ENCODE measurements around the gene SET. TPM values are rescaled to one million over a fixed set of nuclear protein-coding genes. Genes with fewer than 3 reads are reported as not detected.

The SET gene
- total RNA-seq, 1 experiment from 2014 or later = 1,129 TPM

DNA sequence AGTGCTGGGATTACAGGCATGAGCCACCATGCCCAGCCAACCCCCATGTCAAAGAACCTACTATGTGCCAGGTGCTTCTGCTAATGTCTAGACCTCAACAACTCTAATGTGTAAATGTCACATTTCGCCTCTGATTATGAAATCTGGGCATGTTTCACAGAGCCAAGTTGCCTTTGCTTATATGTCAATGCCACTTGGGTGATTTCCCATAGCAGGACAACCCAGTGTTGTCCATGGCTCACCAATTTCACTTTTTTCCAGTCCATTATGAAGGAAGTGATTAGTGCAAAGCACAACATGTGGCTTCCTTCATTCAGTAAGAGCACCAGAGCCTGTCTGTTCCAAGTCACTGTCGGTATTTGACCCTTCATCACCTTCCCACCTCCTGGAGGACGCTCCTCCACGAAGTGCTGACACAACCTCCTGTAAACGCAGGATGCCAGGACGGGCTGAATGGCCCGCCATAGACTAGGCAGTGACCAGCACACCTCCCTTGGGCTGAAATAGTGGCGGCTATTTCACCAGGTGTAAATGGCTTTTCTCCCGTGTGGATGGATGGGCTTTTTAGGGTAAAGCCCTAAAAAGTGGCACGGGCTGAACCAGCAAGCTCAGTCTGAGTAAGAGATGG is 12.3 kb downstream of the SET start (continued):
- TF ChIP-seq GRHL2 (CRISPR knock-in tag; IDR thresholded peaks at IDR 0.05; ENCODE audit: insufficient replicate concordance, severe bottlenecking) (no peak), ZNF671 (CRISPR knock-in tag; IDR thresholded peaks at IDR 0.05) (no peak), PRRX2 (CRISPR knock-in tag; IDR thresholded peaks at IDR 0.05) (no peak), ZNF423 (CRISPR knock-in tag; IDR thresholded peaks at IDR 0.05) (no peak), CREB1 (CRISPR knock-in tag; IDR thresholded peaks at IDR 0.05) (no peak), ZNF121 (CRISPR knock-in tag; IDR thresholded peaks at IDR 0.05) (no peak)
- TF ChIP-seq, protein P1, sequence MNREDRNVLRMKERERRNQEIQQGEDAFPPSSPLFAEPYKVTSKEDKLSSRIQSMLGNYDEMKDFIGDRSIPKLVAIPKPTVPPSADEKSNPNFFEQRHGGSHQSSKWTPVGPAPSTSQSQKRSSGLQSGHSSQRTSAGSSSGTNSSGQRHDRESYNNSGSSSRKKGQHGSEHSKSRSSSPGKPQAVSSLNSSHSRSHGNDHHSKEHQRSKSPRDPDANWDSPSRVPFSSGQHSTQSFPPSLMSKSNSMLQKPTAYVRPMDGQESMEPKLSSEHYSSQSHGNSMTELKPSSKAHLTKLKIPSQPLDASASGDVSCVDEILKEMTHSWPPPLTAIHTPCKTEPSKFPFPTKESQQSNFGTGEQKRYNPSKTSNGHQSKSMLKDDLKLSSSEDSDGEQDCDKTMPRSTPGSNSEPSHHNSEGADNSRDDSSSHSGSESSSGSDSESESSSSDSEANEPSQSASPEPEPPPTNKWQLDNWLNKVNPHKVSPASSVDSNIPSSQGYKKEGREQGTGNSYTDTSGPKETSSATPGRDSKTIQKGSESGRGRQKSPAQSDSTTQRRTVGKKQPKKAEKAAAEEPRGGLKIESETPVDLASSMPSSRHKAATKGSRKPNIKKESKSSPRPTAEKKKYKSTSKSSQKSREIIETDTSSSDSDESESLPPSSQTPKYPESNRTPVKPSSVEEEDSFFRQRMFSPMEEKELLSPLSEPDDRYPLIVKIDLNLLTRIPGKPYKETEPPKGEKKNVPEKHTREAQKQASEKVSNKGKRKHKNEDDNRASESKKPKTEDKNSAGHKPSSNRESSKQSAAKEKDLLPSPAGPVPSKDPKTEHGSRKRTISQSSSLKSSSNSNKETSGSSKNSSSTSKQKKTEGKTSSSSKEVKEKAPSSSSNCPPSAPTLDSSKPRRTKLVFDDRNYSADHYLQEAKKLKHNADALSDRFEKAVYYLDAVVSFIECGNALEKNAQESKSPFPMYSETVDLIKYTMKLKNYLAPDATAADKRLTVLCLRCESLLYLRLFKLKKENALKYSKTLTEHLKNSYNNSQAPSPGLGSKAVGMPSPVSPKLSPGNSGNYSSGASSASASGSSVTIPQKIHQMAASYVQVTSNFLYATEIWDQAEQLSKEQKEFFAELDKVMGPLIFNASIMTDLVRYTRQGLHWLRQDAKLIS (CRISPR knock-in tag; IDR thresholded peaks at IDR 0.05; ENCODE audit: borderline replicate concordance) = no peak
- TF ChIP-seq, protein P2, sequence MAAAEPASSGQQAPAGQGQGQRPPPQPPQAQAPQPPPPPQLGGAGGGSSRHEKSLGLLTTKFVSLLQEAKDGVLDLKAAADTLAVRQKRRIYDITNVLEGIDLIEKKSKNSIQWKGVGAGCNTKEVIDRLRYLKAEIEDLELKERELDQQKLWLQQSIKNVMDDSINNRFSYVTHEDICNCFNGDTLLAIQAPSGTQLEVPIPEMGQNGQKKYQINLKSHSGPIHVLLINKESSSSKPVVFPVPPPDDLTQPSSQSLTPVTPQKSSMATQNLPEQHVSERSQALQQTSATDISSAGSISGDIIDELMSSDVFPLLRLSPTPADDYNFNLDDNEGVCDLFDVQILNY (CRISPR knock-in tag; IDR thresholded peaks at IDR 0.05) = no peak

- H3K27me3 Mint-ChIP-seq (ENCODE audit: low read depth) = no peaks in the 10 kb centered on the region
- no peaks in the 10 kb centered on the region for H3K36me3 Mint-ChIP-seq
- H3K27ac Mint-ChIP-seq = peak within 1 kb of the TSS; percentile 89
- DNase-seq (ENCODE audit: low spot score) (peak; percentile 97), ATAC-seq (peak; percentile 81)
- CTCF ChIA-PET = interaction anchor here (0.5 to 1.6 kb wide), 36 partner anchors 8 to 331 kb away, joined by 3 to 23 read pairs (median 4); partner anchors contain the start of genes CERCAM, ENDOG, SET and SPOUT1
- H3K4me1 Mint-ChIP-seq = peaks cover 4% of the 10 kb centered on the region; the same call in 1 of the 2 replicates
- POLR2A ChIA-PET = interaction anchor here (0.6 to 1.6 kb wide), 5 partner anchors 15 to 116 kb away, joined by 3 to 7 read pairs (median 4); partner anchors contain the start of genes ENDOG and ZDHHC12
- H3K9me3 Mint-ChIP-seq = no peaks in the 10 kb centered on the region
- peak within 1 kb of the TSS; percentile 83 for H3K4me3 Mint-ChIP-seq
- TF ChIP-seq, protein P3, sequence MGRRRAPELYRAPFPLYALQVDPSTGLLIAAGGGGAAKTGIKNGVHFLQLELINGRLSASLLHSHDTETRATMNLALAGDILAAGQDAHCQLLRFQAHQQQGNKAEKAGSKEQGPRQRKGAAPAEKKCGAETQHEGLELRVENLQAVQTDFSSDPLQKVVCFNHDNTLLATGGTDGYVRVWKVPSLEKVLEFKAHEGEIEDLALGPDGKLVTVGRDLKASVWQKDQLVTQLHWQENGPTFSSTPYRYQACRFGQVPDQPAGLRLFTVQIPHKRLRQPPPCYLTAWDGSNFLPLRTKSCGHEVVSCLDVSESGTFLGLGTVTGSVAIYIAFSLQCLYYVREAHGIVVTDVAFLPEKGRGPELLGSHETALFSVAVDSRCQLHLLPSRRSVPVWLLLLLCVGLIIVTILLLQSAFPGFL (CRISPR knock-in tag; IDR thresholded peaks at IDR 0.05; ENCODE audit: borderline replicate concordance) = no peak
- TF ChIP-seq FOXK1 (CRISPR knock-in tag; IDR thresholded peaks at IDR 0.05) = 0 out of 2 replicates have a peak, but pooled peaks have one; percentile 64
- 0 out of 2 replicates have a peak, but pooled peaks have one; percentile 11 for TF ChIP-seq FOXP1 (CRISPR knock-in tag; IDR thresholded peaks at IDR 0.05; ENCODE audit: borderline replicate concordance)
- no peak for TF ChIP-seq ZNF219 (CRISPR knock-in tag; IDR thresholded peaks at IDR 0.05; ENCODE audit: borderline replicate concordance)
- TF ChIP-seq ETV6 (CRISPR knock-in tag; IDR thresholded peaks at IDR 0.05) = peak; percentile 73; the same call in 1 of the 2 replicates
- TF ChIP-seq, protein P4, sequence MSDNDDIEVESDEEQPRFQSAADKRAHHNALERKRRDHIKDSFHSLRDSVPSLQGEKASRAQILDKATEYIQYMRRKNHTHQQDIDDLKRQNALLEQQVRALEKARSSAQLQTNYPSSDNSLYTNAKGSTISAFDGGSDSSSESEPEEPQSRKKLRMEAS (CRISPR knock-in tag; IDR thresholded peaks at IDR 0.05) = peak; percentile 38; the same call in 1 of the 2 replicates
- TF ChIP-seq RELA (CRISPR knock-in tag; IDR thresholded peaks at IDR 0.05; ENCODE audit: borderline replicate concordance) = no peak
- 0 out of 2 replicates have a peak, but pooled peaks have one; percentile 45 for TF ChIP-seq ZNF416 (CRISPR knock-in tag; IDR thresholded peaks at IDR 0.05)
- no peak for TF ChIP-seq ZNF671 (CRISPR knock-in tag; IDR thresholded peaks at IDR 0.05)
- TF ChIP-seq TCF7 (CRISPR knock-in tag; IDR thresholded peaks at IDR 0.05; ENCODE audit: low read depth) = no peak
- TF ChIP-seq ZNF121 (CRISPR knock-in tag; IDR thresholded peaks at IDR 0.05) = 0 out of 2 replicates have a peak, but pooled peaks have one; percentile 18
- TF ChIP-seq JUN (CRISPR knock-in tag; IDR thresholded peaks at IDR 0.05) = 0 out of 2 replicates have a peak, but pooled peaks have one; percentile 27
- no peak for TF ChIP-seq NFE2L1 (CRISPR knock-in tag; IDR thresholded peaks at IDR 0.05)
- TF ChIP-seq, protein P5, sequence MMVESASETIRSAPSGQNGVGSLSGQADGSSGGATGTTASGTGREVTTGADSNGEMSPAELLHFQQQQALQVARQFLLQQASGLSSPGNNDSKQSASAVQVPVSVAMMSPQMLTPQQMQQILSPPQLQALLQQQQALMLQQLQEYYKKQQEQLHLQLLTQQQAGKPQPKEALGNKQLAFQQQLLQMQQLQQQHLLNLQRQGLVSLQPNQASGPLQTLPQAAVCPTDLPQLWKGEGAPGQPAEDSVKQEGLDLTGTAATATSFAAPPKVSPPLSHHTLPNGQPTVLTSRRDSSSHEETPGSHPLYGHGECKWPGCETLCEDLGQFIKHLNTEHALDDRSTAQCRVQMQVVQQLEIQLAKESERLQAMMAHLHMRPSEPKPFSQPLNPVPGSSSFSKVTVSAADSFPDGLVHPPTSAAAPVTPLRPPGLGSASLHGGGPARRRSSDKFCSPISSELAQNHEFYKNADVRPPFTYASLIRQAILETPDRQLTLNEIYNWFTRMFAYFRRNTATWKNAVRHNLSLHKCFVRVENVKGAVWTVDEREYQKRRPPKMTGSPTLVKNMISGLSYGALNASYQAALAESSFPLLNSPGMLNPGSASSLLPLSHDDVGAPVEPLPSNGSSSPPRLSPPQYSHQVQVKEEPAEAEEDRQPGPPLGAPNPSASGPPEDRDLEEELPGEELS (CRISPR knock-in tag; IDR thresholded peaks at IDR 0.05) = peak; percentile 83; the same call in 1 of the 2 replicates
- TF ChIP-seq, protein P6, sequence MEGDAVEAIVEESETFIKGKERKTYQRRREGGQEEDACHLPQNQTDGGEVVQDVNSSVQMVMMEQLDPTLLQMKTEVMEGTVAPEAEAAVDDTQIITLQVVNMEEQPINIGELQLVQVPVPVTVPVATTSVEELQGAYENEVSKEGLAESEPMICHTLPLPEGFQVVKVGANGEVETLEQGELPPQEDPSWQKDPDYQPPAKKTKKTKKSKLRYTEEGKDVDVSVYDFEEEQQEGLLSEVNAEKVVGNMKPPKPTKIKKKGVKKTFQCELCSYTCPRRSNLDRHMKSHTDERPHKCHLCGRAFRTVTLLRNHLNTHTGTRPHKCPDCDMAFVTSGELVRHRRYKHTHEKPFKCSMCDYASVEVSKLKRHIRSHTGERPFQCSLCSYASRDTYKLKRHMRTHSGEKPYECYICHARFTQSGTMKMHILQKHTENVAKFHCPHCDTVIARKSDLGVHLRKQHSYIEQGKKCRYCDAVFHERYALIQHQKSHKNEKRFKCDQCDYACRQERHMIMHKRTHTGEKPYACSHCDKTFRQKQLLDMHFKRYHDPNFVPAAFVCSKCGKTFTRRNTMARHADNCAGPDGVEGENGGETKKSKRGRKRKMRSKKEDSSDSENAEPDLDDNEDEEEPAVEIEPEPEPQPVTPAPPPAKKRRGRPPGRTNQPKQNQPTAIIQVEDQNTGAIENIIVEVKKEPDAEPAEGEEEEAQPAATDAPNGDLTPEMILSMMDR (IDR thresholded peaks at IDR 0.05) = peak; percentile 96
- TF ChIP-seq SP1 (CRISPR knock-in tag; conservative IDR thresholded peaks at IDR 0.05) = 0 out of 2 replicates have a peak, but pooled peaks have one; percentile 46
- TF ChIP-seq, protein P2 (CRISPR knock-in tag; IDR thresholded peaks at IDR 0.05) = peak; percentile 63; the same call in 1 of the 2 replicates
Measured at GRCh38 chr9:128702445-128702948, 13.5 kb downstream of the SET start, which contains the start of gene PKN3. Gene PKN3 (plus strand): TSS chr9:128702503. CDS start chr9:128702916, 413 bp downstream.
